ENCODE data around the gene LINS1. TPM values are rescaled to one million over a fixed set of nuclear protein-coding genes. Genes with fewer than 3 reads are reported as not detected.

The LINS1 gene
- total RNA-seq, 1 donor from 2014 or later, result 5.5 TPM

Other genes starting within 250 kb of the LINS1 start
- not detected in 2 replicates for gene CERS3, start 73.2 kb downstream of the LINS1 start, total RNA-seq
- gene ASB7, start 405 bp upstream of the LINS1 start, total RNA-seq, result 11.6 and 15.7 TPM in 2 replicates

Measured in dermis microvascular lymphatic vessel endothelial cell (primary cell).